Activated CD4-positive, alpha-beta T cell treated with anti-CD3 and anti-CD28 coated beads, Interleukin-2, amount 10 ng/mL, durations not matched to agents 7 days and 5 days (primary cell): ENCODE results near the gene NRXN2. TPM values are rescaled to one million over a fixed set of nuclear protein-coding genes. Genes with fewer than 3 reads are reported as not detected.
"Not testable (repeated sequence)": the region's sequence is repeated elsewhere in the genome, so short reads cannot be mapped to it uniquely, and the experiment has no call there.

Source experiments
- CTCF ChIA-PET: fragments of 350-600 bp; sonication (Branson Sonifier 250); formaldehyde crosslinking; loops from one replicate; lab custom pipeline; 2021; ENCODE audit warnings: antibody characterized with exemption; lab: Charles Lee
- POLR2A ChIA-PET: fragments of 350-600 bp; sonication (Branson Sonifier 250); formaldehyde crosslinking; loops from one replicate; lab custom pipeline; 2021; ENCODE audit warnings: antibody characterized with exemption; lab: Charles Lee
- DNase-seq: peaks from one replicate; pipeline ENCODE4 v3.0.0-alpha.2; 2020
- H3K27ac Mint-ChIP-seq: one replicate; pipeline ENCODE4 v1.8.0; 2021; ENCODE audit warnings: mild to moderate bottlenecking, moderate library complexity, mixed read lengths
- H3K27me3 Mint-ChIP-seq: one replicate; pipeline ENCODE4 v1.8.0; 2021; ENCODE audit warnings: mixed read lengths
- H3K36me3 Mint-ChIP-seq: one replicate; pipeline ENCODE4 v1.8.0; 2021; ENCODE audit warnings: low read depth, mixed read lengths
- H3K4me1 Mint-ChIP-seq: one replicate; pipeline ENCODE4 v1.8.0; 2021; ENCODE audit warnings: mixed read lengths
- H3K4me3 Mint-ChIP-seq: one replicate; pipeline ENCODE4 v1.8.0; 2021; ENCODE audit warnings: mild to moderate bottlenecking, moderate library complexity, mixed read lengths
- H3K9me3 Mint-ChIP-seq: one replicate; pipeline ENCODE4 v1.8.0; 2021; ENCODE audit warnings: mixed read lengths
- total RNA-seq, 2 experiments: library from RNA; stranded (reverse); gene quantifications; one replicate each; pipeline ENCODE4 v1.2.3, GENCODE V29; 2021

Gene NRXN2
- total RNA-seq, 2 experiments from 2014 or later: 0.07 to 0.15 TPM

GRCh38 chr11:64561984-64562722 lies 160.8 kb downstream of the NRXN2 start:
- no peak for DNase-seq
- Mint-ChIP-seq H3K36me3 (no peaks in the 10 kb centered on the region), H3K27me3 (no peaks in the 10 kb centered on the region), H3K27ac (no peak overlapping the region), H3K4me3 (no peak overlapping the region), H3K4me1 (peaks cover 4% of the 10 kb centered on the region), H3K9me3 (no peaks in the 10 kb centered on the region)
- ChIA-PET POLR2A (no interaction called here), CTCF (no interaction called here)

GRCh38 chr11:64561429-64561828 lies 161.6 kb downstream of the NRXN2 start:
- H3K4me3 Mint-ChIP-seq, DNase-seq, H3K36me3 Mint-ChIP-seq, H3K4me1 Mint-ChIP-seq, CTCF ChIA-PET, H3K27me3 Mint-ChIP-seq, POLR2A ChIA-PET, H3K27ac Mint-ChIP-seq, H3K9me3 Mint-ChIP-seq: not testable (repeated sequence)

- CTCF ChIA-PET: no interaction called here
- H3K4me3 Mint-ChIP-seq: no peak overlapping the region
Measured at GRCh38 chr11:64560941-64561340, 162.1 kb downstream of the NRXN2 start.

GRCh38 chr11:64560139-64560771 lies 162.7 kb downstream of the NRXN2 start:
- no peak overlapping the region for H3K27ac Mint-ChIP-seq

More at GRCh38 chr11:64560941-64561340, 162.1 kb downstream of the NRXN2 start:
- Mint-ChIP-seq H3K4me1 (no peaks in the 10 kb centered on the region), H3K9me3 (no peaks in the 10 kb centered on the region), H3K36me3 (no peaks in the 10 kb centered on the region), H3K27me3 (no peaks in the 10 kb centered on the region), H3K27ac (no peak overlapping the region)
- no peak for DNase-seq
- POLR2A ChIA-PET: no interaction called here

GRCh38 chr11:64559351-64560138 lies 163.5 kb downstream of the NRXN2 start:
- DNase-seq: no peak
- Mint-ChIP-seq H3K27ac (no peak overlapping the region), H3K36me3 (no peaks in the 10 kb centered on the region), H3K4me3 (no peak overlapping the region), H3K4me1 (no peaks in the 10 kb centered on the region), H3K9me3 (no peaks in the 10 kb centered on the region), H3K27me3 (no peaks in the 10 kb centered on the region)
- ChIA-PET CTCF (interaction anchor here (0.6 to 0.8 kb wide), 2 partner anchors 129 to 150 kb away, joined by 3 read pairs; no protein-coding TSS in a partner anchor), POLR2A (no interaction called here)

More at GRCh38 chr11:64560139-64560771, 162.7 kb downstream of the NRXN2 start:
- ChIA-PET CTCF (interaction anchor here (0.5 kb wide), 1 partner anchor 230 kb away, joined by 3 read pairs; no protein-coding TSS in a partner anchor), POLR2A (no interaction called here)
- no peak for DNase-seq
- H3K9me3 Mint-ChIP-seq: no peaks in the 10 kb centered on the region
- H3K4me1 Mint-ChIP-seq: no peaks in the 10 kb centered on the region
- H3K36me3 Mint-ChIP-seq: no peaks in the 10 kb centered on the region
- no peak overlapping the region for H3K4me3 Mint-ChIP-seq
- H3K27me3 Mint-ChIP-seq: no peaks in the 10 kb centered on the region

- no peaks in the 10 kb centered on the region for H3K4me1 Mint-ChIP-seq
- ChIA-PET POLR2A (no interaction called here), CTCF (interaction anchor here (0.6 to 0.8 kb wide), 2 partner anchors 130 to 151 kb away, joined by 3 read pairs; no protein-coding TSS in a partner anchor)
- no peaks in the 10 kb centered on the region for H3K27me3 Mint-ChIP-seq
- no peak for DNase-seq
- H3K36me3 Mint-ChIP-seq: no peaks in the 10 kb centered on the region
- no peak overlapping the region for H3K27ac Mint-ChIP-seq
- H3K4me3 Mint-ChIP-seq: no peak overlapping the region
- H3K9me3 Mint-ChIP-seq: no peaks in the 10 kb centered on the region
Measured at GRCh38 chr11:64558869-64559268, 164.1 kb downstream of the NRXN2 start.

- no peak overlapping the region for H3K4me3 Mint-ChIP-seq
- CTCF ChIA-PET: no interaction called here
- H3K27ac Mint-ChIP-seq: no peak overlapping the region
- POLR2A ChIA-PET: no interaction called here
- H3K9me3 Mint-ChIP-seq: no peaks in the 10 kb centered on the region
- no peaks in the 10 kb centered on the region for H3K36me3 Mint-ChIP-seq
- no peaks in the 10 kb centered on the region for H3K4me1 Mint-ChIP-seq
- DNase-seq: no peak
- H3K27me3 Mint-ChIP-seq: no peaks in the 10 kb centered on the region
Measured at GRCh38 chr11:64558065-64558745, 164.8 kb downstream of the NRXN2 start.

GRCh38 chr11:64556721-64557250 lies 166.2 kb downstream of the NRXN2 start:
- DNase-seq: no peak
- Mint-ChIP-seq H3K9me3 (peaks cover 3% of the 10 kb centered on the region), H3K27ac (no peak overlapping the region), H3K4me1 (no peaks in the 10 kb centered on the region), H3K36me3 (no peaks in the 10 kb centered on the region), H3K4me3 (no peak overlapping the region), H3K27me3 (no peaks in the 10 kb centered on the region)
- POLR2A ChIA-PET: no interaction called here
- CTCF ChIA-PET: no interaction called here

Other genes starting within 250 kb of the NRXN2 start
- not detected for gene SLC22A11, start 167.3 kb downstream of the NRXN2 start, total RNA-seq
- not detected for gene SLC22A12, start 132.0 kb downstream of the NRXN2 start, total RNA-seq
- 100 to 1,000 TPM; 293 to 300 TPM for gene RASGRP2, start 20.9 kb upstream of the NRXN2 start, total RNA-seq
- 1 to 10 TPM; 3.9 to 4.3 TPM for gene PYGM, start 36.8 kb upstream of the NRXN2 start, total RNA-seq
- gene SF1, start 55.3 kb upstream of the NRXN2 start, total RNA-seq: 100 to 1,000 TPM; 435 to 456 TPM
- 10 to 100 TPM; 86.6 to 91.2 TPM for gene MAP4K2, start 80.0 kb upstream of the NRXN2 start, total RNA-seq
- gene MEN1, start 87.4 kb upstream of the NRXN2 start, total RNA-seq: 10 to 100 TPM; 35.1 to 38.7 TPM
- 1 to 10 TPM in 1 of 2 experiments, under 1 TPM in 1; 0.42 to 1.3 TPM for gene CDC42BPG, start 121.5 kb upstream of the NRXN2 start, total RNA-seq
- 100 to 1,000 TPM; 131 to 149 TPM for gene EHD1, start 155.4 kb upstream of the NRXN2 start, total RNA-seq
- gene ATG2A, start 194.0 kb upstream of the NRXN2 start, total RNA-seq: 10 to 100 TPM; 23.0 to 25.7 TPM
- 10 to 100 TPM; 12.0 to 13.7 TPM for gene PPP2R5B, start 201.5 kb upstream of the NRXN2 start, total RNA-seq
- gene GPHA2, start 212.7 kb upstream of the NRXN2 start, total RNA-seq: not detected
- gene MAJIN, start 248.9 kb upstream of the NRXN2 start, total RNA-seq: under 1 TPM; 0.20 to 0.54 TPM